ENCODE measurements around the gene GATA1.
A peak's percentile ranks its signal among the peaks of the same experiment; 100 is the strongest.

Gene GATA1

GRCh38 chrX:48785540-48786214, 713 bp upstream of the GATA1 start:
- no peak for DNase-seq

DNA sequence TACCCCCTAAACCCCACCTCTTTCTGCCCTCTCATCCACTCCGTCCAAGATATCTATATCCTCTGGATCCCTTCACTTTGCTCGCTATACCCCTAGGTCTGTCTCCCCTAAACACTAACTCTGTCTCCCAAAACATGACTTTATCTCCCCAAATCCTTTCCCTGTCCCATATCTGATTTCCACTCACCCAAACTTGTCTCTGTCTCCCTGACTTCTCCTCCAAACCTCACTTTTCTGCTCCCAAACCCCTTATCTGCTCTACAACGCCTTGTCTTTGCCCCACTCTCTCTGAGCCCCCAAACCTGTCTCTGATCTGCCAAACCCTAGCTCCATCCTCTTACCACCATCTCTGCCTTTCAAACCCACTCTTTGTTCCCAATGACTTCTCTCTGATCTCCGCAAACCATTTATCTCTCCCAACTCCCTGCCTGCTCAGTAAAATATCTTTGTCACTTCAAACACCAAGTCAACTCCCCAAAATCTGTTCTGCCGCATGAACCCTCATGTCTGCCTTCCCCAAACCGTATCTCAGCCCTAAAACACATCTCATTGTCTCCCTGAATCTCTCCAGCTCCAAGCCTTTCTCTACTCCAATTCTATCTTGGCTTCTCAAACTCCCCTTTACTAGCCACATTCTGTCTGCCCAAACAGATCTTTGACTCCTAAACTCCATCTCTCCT, 575 bp downstream of the GATA1 start:
- no peak for DNase-seq

DNA sequence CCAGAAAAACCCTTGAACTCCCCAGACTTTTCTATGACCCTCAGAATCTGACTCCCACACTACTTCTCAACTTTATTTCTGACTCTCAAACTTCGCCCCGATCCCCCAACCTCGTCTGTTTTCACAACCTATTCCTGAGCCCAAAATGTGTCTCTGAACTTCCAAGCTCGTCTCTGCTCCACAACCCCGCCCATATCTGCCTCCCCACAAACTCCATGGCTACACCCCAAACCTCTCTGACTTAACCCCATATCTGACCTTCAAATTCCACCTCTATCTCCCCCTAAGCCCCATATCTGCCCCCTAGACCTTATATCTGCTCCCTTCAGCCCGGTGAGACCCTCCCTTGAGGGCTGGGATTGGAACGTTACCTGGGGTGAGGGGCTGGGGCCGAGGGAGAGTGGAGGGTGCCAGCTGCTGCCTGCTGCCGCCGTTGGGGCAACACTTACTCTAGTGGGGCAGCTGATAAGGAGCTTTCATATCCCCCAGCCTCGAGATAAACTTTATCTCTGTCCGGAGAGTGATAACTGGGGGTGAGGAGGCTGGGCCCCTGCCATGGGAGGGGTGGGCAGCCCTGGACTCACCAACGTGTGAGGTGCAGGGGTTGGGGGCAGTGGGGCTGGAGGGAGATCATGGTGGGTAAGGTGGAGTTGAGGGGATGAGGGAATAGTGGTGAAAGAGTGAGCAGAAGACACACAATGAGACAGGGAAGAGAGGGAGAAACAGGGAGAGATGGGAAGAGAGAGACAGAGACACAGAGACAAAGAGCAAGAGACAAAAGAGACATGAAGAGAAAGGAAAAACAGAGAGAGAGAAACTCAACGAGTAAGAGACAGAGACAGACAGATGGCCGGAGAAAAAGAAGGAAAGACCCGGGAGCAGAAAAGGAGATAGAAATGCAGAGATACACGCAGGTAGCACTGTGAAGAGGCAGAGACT, 1.4 kb downstream of the GATA1 start:
- DNase-seq = no peak

DNA sequence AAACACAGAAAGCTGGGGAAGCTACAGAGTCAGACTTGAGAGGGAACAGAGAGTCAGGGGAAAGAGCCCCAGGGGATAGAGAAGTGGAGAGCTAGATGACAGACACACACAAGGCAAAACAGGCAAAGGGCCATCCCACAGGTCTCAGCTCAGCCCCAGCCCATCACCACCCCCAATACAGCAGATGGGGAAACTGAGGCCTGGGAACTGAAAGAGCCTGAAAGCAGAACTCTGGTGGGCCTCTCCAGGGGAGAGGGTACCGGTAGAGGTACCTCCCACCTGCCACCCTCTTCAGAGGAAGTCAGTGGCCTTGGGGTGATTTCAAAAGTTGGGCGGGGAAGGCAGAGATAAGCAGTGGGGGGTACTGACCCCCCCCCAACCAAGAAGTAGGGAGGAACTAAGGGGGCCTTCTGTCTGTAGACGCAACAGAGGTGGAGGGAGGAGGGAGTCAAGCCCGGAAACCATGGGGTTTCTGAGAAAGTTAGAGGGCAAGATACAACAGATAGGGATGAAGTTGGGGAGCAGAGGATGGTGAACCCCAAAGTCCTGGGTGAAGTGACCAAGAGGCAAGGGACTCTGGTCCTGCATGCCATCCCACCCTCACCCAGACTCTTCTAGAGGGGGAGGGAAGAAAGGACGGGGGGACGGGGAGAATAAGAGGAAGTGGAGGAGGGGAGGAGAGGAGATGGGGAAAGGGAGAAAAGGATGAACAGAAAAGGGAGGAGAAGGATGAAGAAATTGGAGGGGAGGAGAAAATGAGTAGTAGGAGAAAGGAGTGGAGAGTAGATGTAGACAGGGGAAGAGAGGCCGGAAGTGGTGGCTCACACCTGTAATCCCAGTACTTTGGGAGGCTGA, 3.2 kb downstream of the GATA1 start:
- DNase-seq = no peak

DNA sequence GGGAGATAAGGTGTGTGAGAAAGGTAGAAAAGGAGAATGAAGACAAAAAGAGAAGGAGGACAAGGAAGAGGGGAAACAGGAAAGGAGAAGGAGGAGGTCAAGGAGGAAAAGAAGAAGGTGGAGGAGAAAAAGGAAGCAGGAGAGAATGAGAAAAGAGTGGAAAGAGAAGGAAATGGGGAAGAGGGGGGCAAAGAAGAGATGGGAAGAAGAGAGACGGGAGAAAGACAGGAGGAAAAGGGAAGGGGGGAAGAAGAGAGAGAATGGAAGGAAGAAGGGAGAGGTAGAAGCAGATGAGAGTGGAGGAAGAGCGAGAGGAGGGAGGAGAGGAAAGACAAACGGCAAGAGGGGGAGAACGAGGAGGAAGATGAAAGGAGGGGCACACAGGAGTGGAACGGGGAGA, 4.1 kb downstream of the GATA1 start:
- DNase-seq = no peak

DNA sequence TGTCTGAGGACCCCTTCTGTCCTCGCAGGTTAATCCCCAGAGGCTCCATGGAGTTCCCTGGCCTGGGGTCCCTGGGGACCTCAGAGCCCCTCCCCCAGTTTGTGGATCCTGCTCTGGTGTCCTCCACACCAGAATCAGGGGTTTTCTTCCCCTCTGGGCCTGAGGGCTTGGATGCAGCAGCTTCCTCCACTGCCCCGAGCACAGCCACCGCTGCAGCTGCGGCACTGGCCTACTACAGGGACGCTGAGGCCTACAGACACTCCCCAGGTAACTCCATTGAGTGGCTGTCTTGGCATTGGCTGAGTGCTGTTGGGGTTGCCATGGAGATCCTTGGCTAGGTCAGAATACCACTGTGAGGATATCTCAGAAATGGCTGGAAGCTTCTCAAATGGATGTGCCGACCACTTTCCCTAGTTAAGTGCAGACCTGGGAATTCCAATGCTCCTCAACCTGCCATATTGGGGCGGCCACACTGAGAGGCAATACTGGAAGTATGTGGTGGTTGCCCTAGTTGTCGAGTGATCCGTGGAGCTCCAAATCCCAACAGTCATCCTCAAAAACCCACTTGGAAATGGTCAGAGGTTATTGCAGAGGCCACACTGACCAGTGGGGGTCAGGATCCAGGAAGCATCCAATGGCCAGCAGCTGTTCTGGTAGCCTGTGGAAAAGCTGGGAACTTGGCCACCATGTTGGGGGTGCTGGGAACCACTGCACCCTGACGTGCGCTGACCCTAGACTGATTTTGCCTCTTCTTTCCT, 4.9 kb downstream of the GATA1 start:
- no peak for DNase-seq

DNA sequence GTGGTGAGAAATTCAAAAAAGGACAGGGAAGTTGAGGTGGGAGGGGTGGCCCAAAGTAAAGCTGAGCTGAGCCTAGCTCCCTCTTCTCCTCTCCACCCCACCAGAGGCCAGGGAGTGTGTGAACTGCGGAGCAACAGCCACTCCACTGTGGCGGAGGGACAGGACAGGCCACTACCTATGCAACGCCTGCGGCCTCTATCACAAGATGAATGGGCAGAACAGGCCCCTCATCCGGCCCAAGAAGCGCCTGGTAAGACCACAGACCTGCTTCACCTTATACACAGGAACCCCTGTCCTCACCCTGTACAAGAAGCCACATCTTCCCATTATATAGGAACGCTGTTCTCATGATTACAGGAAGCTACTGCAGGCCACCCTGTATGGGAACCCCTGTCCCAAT, 5.8 kb downstream of the GATA1 start:
- no peak for DNase-seq

GRCh38 chrX:48793935-48794334, 7.5 kb downstream of the GATA1 start:
- DNase-seq = no peak

DNA sequence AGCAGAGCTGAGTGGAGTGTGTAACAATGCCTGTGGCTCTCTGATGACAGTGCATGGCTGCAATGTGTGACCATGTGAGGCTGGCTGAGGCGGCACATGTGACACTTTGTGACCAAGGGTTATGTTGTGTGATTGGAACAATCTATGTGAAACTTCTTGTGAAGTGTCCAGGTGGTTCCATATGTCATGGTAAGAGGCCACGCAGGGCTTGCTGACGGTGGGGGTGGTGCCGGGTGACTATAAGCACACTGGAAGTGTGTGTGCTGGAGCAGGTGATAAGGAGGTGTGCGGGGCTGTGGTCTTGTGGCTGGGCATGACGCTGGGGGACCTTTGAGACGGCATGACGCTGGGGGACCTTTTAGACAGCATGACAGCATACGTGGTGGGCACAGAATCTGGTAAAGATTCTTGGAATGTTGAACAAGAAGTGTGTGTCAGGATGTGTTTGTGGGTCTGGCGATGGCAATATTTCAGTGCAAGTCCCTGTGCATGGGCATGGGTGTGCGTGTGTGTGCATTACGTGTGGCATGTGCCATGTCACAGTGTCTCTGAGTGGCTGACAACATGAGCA, 8.0 kb downstream of the GATA1 start:
- no peak for DNase-seq

- no peak for DNase-seq
These were observed 8.6 kb downstream of the GATA1 start for GRCh38 chrX:48794911-48795515.

DNA sequence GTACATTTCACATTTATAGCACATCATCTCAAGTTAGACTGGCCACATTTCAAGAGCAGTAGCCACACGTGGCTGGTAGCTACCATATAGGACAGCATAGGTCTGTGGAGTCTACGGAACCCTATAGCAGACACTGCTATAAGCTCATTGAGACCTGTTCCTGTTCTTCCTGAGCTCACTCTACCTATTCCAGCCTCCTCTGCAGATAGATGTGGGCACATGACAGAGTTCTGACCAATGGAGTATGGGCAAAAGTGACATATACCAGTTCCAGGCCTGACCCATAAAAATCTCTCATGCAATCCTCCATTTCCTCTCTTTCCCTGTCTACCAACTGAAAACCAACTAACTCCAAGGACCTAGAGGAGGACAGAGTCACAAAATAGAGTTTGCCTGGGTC, 11.9 kb downstream of the GATA1 start:
- DNase-seq = no peak

- DNase-seq = no peak
These were observed 14.3 kb downstream of the GATA1 start for GRCh38 chrX:48800574-48801279.

DNA sequence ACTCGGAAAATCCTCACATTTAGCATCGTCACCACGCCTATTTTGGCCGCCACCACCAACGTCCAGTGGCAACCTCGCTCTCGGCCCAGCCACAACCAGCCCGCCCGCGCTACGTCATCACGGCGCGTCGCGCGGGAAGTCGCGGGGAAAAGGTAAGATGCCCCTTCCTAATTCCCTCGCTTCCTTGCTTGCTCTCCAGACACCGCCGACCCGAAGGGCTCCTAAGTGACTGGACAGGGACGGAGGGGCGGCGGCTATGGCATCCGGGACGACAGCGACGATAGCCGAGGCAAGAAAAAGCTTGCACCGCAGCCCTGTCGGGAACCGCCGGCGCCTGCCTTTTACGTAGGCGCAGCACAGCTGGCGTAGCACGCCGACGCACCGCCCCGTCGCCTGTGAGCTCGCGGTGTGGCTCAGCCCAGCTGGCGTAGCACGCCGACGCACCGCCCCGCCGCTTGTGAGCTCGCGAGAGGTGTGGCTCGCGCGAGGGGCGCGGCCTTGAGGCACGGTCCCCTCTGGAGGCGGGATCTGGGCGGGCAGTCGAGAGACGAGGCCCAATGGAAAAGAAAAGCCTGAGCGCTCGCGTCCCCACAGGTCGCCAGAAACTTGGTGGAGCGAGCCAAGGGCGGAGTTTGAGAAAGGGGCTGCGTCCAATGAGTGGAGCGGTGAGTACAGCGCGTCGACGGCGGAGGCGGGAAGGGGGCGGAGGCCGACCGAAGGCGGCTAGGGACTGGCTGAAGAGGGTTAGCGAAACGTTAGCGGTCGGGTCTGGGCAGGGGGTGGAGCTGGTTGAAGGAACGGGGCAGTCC, 15.1 kb downstream of the GATA1 start, which contains the start of gene HDAC6:
TSS of gene HDAC6 (plus strand) at position 788 of the 809 bp plus-strand sequence. CDS start 626 bp downstream, outside the sequence.
- DNase-seq = peak; percentile 95

GRCh38 chrX:48802089-48802904, 15.9 kb downstream of the GATA1 start:
- DNase-seq = peak; percentile 81

DNA sequence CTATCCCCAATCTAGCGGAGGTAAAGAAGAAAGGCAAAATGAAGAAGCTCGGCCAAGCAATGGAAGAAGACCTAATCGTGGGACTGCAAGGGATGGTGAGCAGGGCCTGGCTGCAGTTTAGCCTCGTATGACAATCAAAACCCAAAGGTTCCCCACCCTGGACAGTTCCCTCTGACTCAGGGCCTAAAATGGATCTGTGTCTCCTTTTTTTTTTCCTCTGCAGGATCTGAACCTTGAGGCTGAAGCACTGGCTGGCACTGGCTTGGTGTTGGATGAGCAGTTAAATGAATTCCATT, 16.5 kb downstream of the GATA1 start:
- no peak for DNase-seq

GRCh38 chrX:48806081-48806480, 19.7 kb downstream of the GATA1 start:
- DNase-seq = no peak

- DNase-seq = no peak
These were observed 27.3 kb downstream of the GATA1 start for GRCh38 chrX:48813644-48814043.

DNA sequence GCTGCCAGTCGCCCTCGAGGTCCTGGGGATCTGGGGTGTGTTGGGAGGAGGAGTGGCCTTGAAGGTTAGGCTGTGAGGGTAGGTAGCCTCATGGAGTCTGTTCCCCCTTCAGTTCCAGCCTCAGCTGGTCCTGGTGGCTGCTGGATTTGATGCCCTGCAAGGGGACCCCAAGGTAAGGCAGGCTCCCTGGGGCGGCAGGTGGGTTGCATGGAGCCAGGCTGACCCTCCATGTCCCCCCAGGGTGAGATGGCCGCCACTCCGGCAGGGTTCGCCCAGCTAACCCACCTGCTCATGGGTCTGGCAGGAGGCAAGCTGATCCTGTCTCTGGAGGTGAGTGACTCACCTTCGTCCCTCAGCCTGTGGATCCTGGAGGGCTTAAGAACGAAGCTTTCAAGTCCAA, 28.3 kb downstream of the GATA1 start:
- no peak for DNase-seq

DNA sequence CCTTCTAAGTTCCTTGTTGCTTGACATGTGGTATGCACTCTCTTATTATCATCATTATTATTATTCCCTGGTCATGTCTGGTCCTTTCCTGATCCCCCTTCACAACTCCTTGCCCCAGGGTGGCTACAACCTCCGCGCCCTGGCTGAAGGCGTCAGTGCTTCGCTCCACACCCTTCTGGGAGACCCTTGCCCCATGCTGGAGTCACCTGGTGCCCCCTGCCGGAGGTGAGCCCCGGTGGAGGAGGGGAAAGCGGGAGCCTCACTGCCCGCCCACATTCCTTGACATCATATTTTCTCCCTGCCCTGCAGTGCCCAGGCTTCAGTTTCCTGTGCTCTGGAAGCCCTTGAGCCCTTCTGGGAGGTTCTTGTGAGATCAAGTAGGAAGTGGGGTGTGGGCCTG, 28.9 kb downstream of the GATA1 start:
- no peak for DNase-seq

Data from NCI-H2171 treated with DMSO at 0.1 percent for 48 hours (cell line).